Breast epithelium (tissue), 4 donors: ENCODE results near the gene RNF220. TPM values are rescaled to one million over a fixed set of nuclear protein-coding genes. Genes with fewer than 3 reads are reported as not detected.

Source experiments
- DNase-seq, 2 donors: peaks; one replicate each; pipeline ENCODE4 v3.0.0-alpha.2; 2019; ENCODE audit warnings: low spot score in 2 of 2
- H3K27ac ChIP-seq, 2 donors: fragments of 200-600 bp; sonication (generic) in 1 of 2; one replicate each; pipeline ENCODE4 v1.5.1; 2016 to 2019; ENCODE audit warnings: mild to moderate bottlenecking in 1 of 2
- H3K27me3 ChIP-seq, 2 donors: fragments of 200-600 bp; sonication (generic) in 1 of 2; one replicate each; pipeline versions ENCODE4 v1.5.1 to v1.6.0; 2017 to 2019; ENCODE audit warnings: control low read depth in 1 of 2, mild to moderate bottlenecking in 1 of 2
- H3K36me3 ChIP-seq: fragments of 200-600 bp; one replicate; pipeline ENCODE4 v1.5.1; 2019
- H3K4me1 ChIP-seq, 2 donors: fragments of 200-600 bp; sonication (generic); one replicate each; pipeline ENCODE4 v1.5.1; 2016 to 2019; ENCODE audit warnings: control low read depth in 1 of 2
- H3K4me3 ChIP-seq, 3 donors: fragments of 200-600 bp; sonication (generic); 1 replicate in 2 of 3; 2 replicates in 1 of 3; pipeline ENCODE4 v1.5.1; 2016 to 2019; ENCODE audit warnings: mild to moderate bottlenecking in 3 of 3, moderate library complexity in 2 of 3
- H3K9me3 ChIP-seq, 2 donors: fragments of 200-600 bp; sonication (generic) in 1 of 2; one replicate each; pipeline ENCODE4 v1.5.1; 2016 to 2019; ENCODE audit warnings: control low read depth in 1 of 2
- POLR2A ChIP-seq: fragments of 450-650 bp; IDR thresholded peaks from one replicate; pipeline ENCODE4 v1.6.1; 2016; ENCODE audit warnings: antibody characterized with exemption, mild to moderate bottlenecking, moderate library complexity
- POLR2AphosphoS5 ChIP-seq, 3 donors: sonication (generic); formaldehyde crosslinking; IDR thresholded peaks; one replicate each; pipeline ENCODE4 v1.6.1; 2017; ENCODE audit warnings: antibody characterized with exemption in 3 of 3
- intact Hi-C: fragments of 100-400 bp; cut with DNase I; formaldehyde crosslinking; loops from one replicate; pipeline ENCODE4 v1.15.1; 2023; ENCODE audit warnings: low total_unique reads
- total RNA-seq, 3 donors: library from RNA; depleted of rRNA; stranded (reverse); fragments of >200 nt; gene quantifications; one replicate each; pipeline ENCODE4 v1.1.0, GENCODE V29; 2016
- TF ChIP-seq, protein P1 (sequence below), 3 donors: fragments of 450-650 bp; IDR thresholded peaks; one replicate each; pipeline ENCODE4 v1.5.1; 2016 to 2017; ENCODE audit warnings: antibody characterized with exemption in 3 of 3, mild to moderate bottlenecking in 3 of 3, moderate library complexity in 3 of 3

RNF220 gene
- total RNA-seq, 3 donors from 2014 or later: 90.4 to 110 (median 93.4) TPM

DNA sequence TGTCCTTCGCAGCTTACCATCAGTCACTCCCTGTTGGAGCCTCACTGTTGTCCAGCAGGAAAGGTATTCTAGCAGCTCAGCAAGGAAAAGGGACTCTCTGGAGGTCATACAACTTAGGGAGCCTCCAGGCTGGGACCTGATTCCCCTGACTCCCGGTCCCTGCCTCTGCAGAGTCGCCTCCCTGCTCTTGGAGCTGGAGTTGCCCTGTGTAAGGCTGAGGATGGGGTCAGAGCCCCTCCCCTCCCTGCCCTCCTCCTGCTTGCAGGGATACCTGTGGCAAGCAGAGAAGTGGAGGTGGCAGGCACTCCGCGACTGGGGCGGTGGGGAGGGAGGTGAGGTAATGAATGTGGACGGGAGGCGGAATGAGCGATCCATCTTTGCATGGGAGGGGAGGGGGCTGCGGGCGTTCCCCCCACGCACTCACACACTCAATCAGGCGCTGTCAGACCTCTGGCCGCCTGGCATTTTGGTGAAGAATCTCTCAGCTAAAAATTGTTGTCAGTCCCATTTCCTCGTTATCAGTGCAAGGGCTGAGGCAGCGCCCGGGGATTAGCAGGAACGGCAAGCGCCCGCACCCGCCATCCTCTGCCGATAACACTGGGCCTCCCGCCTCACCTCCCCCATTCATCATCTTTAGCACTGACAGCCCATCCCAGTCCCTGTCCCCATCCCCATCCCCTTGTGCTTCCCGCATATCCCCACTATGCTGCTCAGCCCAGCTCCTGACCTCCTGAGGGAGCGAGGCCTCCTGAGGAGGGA, 204.9 kb downstream of the RNF220 start:
- no peaks in the 10 kb centered on the region for H3K36me3 ChIP-seq
- H3K27ac ChIP-seq: no peak overlapping the region
- no peak overlapping the region for H3K4me3 ChIP-seq
- H3K27me3 ChIP-seq: no peaks in the 10 kb centered on the region
- intact Hi-C loops: no loop called here
- no peaks in the 10 kb centered on the region for H3K4me1 ChIP-seq
- TF ChIP-seq POLR2AphosphoS5 (IDR thresholded peaks at IDR 0.05): no peak
- TF ChIP-seq, protein P1, sequence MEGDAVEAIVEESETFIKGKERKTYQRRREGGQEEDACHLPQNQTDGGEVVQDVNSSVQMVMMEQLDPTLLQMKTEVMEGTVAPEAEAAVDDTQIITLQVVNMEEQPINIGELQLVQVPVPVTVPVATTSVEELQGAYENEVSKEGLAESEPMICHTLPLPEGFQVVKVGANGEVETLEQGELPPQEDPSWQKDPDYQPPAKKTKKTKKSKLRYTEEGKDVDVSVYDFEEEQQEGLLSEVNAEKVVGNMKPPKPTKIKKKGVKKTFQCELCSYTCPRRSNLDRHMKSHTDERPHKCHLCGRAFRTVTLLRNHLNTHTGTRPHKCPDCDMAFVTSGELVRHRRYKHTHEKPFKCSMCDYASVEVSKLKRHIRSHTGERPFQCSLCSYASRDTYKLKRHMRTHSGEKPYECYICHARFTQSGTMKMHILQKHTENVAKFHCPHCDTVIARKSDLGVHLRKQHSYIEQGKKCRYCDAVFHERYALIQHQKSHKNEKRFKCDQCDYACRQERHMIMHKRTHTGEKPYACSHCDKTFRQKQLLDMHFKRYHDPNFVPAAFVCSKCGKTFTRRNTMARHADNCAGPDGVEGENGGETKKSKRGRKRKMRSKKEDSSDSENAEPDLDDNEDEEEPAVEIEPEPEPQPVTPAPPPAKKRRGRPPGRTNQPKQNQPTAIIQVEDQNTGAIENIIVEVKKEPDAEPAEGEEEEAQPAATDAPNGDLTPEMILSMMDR (IDR thresholded peaks at IDR 0.05): no peak
- TF ChIP-seq POLR2A: no peak
- no peak for DNase-seq
- no peaks in the 10 kb centered on the region for H3K9me3 ChIP-seq

DNA sequence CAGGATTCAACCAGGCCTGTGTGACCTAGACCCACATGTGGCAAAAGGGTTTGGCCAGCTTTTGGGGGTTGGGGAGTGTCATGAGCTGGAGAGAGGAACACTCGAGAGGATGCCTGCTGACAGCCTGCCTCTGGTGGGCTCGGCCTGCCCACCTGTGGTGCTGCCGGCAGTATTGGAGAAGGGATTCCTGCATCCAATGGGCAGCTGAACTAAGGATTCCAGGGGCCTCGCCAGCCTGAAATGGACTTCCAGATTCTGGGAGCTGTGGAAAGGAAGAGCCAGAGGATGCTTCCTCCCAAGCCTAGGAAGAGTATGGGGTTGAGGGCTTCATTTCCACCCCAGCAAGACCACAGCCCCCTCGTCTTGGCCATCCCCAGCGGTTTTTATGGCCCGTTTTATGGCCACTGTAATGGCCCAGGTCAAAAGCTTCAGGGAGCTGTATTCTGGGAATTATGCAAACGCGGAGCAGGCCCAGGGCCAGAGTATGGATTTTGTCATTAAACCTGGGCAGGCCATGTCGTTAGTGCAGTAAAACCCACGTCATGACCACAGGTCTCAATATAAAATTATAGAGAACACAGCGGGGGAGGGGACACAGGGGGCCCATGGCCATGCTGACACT, 205.6 kb downstream of the RNF220 start:
- TF ChIP-seq POLR2A: no peak
- TF ChIP-seq, protein P1 (IDR thresholded peaks at IDR 0.05): no peak
- no peak for TF ChIP-seq POLR2AphosphoS5 (IDR thresholded peaks at IDR 0.05)
- Histone ChIP-seq H3K4me3 (no peak overlapping the region), H3K36me3 (no peaks in the 10 kb centered on the region), H3K27ac (no peak overlapping the region), H3K4me1 (no peaks in the 10 kb centered on the region), H3K9me3 (no peaks in the 10 kb centered on the region), H3K27me3 (no peaks in the 10 kb centered on the region)
- DNase-seq: no peak
- intact Hi-C loops: no loop called here

DNA sequence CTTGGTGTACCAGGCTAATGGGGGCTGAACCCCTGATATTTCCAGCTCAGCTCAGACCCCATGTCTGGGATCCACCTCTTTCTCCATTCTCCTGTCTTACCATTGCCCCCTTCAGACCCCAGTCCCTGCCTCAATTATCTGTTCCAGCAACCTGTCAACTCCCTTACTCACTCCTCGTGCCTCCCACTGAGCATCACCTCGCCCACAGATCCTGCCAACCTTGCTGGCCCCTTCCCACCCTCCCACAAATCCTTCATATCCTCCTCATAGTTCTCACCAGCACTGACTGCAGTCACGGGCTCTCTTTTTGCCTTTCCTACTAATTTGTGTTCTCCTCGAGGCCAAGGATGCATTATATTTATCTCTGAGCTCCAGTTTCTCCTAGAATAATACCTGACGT, 206.4 kb downstream of the RNF220 start:
- no peak for DNase-seq
- H3K27ac ChIP-seq: no peak overlapping the region
- no peaks in the 10 kb centered on the region for H3K4me1 ChIP-seq
- no peak for TF ChIP-seq POLR2AphosphoS5 (IDR thresholded peaks at IDR 0.05)
- TF ChIP-seq, protein P1 (IDR thresholded peaks at IDR 0.05): no peak
- TF ChIP-seq POLR2A: no peak
- no peaks in the 10 kb centered on the region for H3K36me3 ChIP-seq
- no peak overlapping the region for H3K4me3 ChIP-seq
- peaks cover 0 to 6% of the 10 kb centered on the region in 2 donors for H3K27me3 ChIP-seq
- no peaks in the 10 kb centered on the region for H3K9me3 ChIP-seq
- intact Hi-C loops: no loop called here

DNA sequence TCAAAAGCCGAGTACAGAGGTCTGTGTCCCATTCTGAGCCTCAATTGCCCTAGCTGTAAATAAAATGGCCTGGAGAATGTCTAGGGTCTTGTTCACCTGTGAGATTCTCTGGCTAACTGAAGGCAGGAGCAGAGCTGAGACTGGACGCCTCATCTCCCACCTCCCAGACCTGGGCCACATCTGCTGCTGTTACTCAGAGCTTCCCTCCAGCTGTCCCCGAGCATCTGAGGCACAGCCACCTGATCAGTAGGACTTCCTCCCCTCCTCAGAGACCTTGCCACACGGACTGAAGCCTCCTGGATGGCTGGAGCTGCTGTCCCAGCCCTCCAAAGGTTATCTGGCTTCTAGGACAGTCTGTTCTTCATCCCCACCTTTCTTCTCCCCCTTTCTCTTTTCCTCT, 206.8 kb downstream of the RNF220 start:
- Histone ChIP-seq H3K4me3 (no peak overlapping the region), H3K36me3 (no peaks in the 10 kb centered on the region), H3K27ac (no peak overlapping the region), H3K4me1 (peaks cover 0 to 2% of the 10 kb centered on the region in 2 donors), H3K27me3 (peaks cover 0 to 11% of the 10 kb centered on the region in 2 donors), H3K9me3 (no peaks in the 10 kb centered on the region)
- intact Hi-C loops: loop anchor here (1.0 kb wide), 1 partner anchor 8 kb away; no protein-coding TSS in a partner anchor
- DNase-seq: no peak
- TF ChIP-seq, protein P1 (IDR thresholded peaks at IDR 0.05): no peak
- TF ChIP-seq POLR2AphosphoS5 (IDR thresholded peaks at IDR 0.05) (no peak), POLR2A (no peak)

DNA sequence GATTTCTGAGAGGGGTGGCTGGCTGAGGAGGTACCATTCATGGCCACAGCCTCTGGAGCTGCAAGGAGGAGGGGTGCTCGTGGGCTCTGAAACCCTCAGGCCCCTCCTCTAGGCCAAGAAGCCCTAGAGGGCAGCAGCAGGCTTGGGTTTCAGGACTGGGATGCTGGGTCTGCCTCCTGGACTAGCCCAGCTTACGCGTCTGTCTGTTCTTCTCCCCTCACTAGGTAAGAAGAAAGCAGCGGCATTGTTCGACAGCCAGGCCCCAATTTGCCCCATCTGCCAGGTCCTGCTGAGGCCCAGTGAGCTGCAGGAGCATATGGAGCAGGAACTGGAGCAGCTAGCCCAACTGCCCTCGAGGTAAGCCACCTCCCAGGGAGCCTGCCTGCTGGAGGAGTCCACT, 208.9 kb downstream of the RNF220 start:
- H3K4me3 ChIP-seq: no peak overlapping the region
- H3K36me3 ChIP-seq: no peaks in the 10 kb centered on the region
- H3K9me3 ChIP-seq: no peaks in the 10 kb centered on the region
- TF ChIP-seq POLR2A: no peak
- TF ChIP-seq, protein P1 (IDR thresholded peaks at IDR 0.05): no peak
- no peak for TF ChIP-seq POLR2AphosphoS5 (IDR thresholded peaks at IDR 0.05)
- H3K4me1 ChIP-seq: peaks cover 0 to 6% of the 10 kb centered on the region in 2 donors
- H3K27me3 ChIP-seq: peaks cover 0 to 12% of the 10 kb centered on the region in 2 donors
- H3K27ac ChIP-seq: no peak overlapping the region
- DNase-seq: no peak
- intact Hi-C loops: no loop called here
